A673 (cell line): ENCODE measurements around the gene FAM120B. TPM values are rescaled to one million over a fixed set of nuclear protein-coding genes. Genes with fewer than 3 reads are reported as not detected.

Experiments used
- BruUV-seq: library from RNA; stranded (reverse); fragments of 400-500 nt; replicated peaks from 2 replicates; lab custom pipeline; 2021; lab: Mats Ljungman, UMichigan
- CTCF ChIA-PET: fragments of 300-600 bp; sonication (Branson Sonifier 250); formaldehyde crosslinking; loops from one replicate; lab custom pipeline; 2022; ENCODE audit warnings: antibody characterized with exemption; lab: Charles Lee
- POLR2A ChIA-PET: fragments of 300-600 bp; sonication (Branson Sonifier 250); formaldehyde crosslinking; loops from one replicate; lab custom pipeline; 2022; ENCODE audit warnings: antibody characterized with exemption; ENCODE audit not compliant: low non-redundant PET; lab: Charles Lee
- DNase-seq: peaks from one replicate; pipeline ENCODE4 v3.0.0-alpha.2; 2015; ENCODE audit warnings: low spot score
- H3K27ac ChIP-seq: fragments of 200-600 bp; sonication (generic); 2 replicates; pipeline ENCODE4 v1.5.1; 2016; ENCODE audit warnings: mixed run types, low read depth, mild to moderate bottlenecking, mixed read lengths, antibody characterized with exemption, low read length; ENCODE audit not compliant: poor library complexity, severe bottlenecking
- H3K27me3 ChIP-seq: fragments of 200-600 bp; sonication (generic); replicated peaks from 2 replicates; pipeline ENCODE4 v1.6.1; 2017; ENCODE audit warnings: mixed run types, low read depth, mild to moderate bottlenecking, mixed read lengths, antibody characterized with exemption, low read length; ENCODE audit not compliant: insufficient read depth, poor library complexity
- H3K36me3 ChIP-seq: fragments of 200-600 bp; sonication (generic); 2 replicates; pipeline ENCODE4 v1.6.1; 2016; ENCODE audit warnings: mixed run types, mild to moderate bottlenecking, mixed read lengths, antibody characterized with exemption, low read length; ENCODE audit not compliant: insufficient read depth, poor library complexity, severe bottlenecking
- H3K4me1 ChIP-seq: fragments of 200-600 bp; sonication (generic); 2 replicates; pipeline ENCODE4 v1.6.1; 2017; ENCODE audit warnings: mixed run types, mild to moderate bottlenecking, mixed read lengths, antibody characterized with exemption, low read length; ENCODE audit not compliant: insufficient read depth, poor library complexity, severe bottlenecking
- H3K4me3 ChIP-seq: fragments of 200-600 bp; sonication (generic); 2 replicates; pipeline ENCODE4 v1.5.1; 2016; ENCODE audit warnings: low read depth, mixed run types, mild to moderate bottlenecking, mixed read lengths, low read length; ENCODE audit not compliant: poor library complexity, severe bottlenecking
- H3K9me3 ChIP-seq: fragments of 200-600 bp; sonication (generic); 2 replicates; pipeline ENCODE4 v1.6.1; 2016; ENCODE audit warnings: mixed run types, low read depth, mild to moderate bottlenecking, mixed read lengths, antibody characterized with exemption, low read length; ENCODE audit not compliant: poor library complexity, severe bottlenecking
- EZH2 ChIP-seq: fragments of 200-600 bp; sonication (generic); IDR thresholded peaks from 2 replicates; pipeline ENCODE4 v1.6.1; 2017; ENCODE audit warnings: borderline replicate concordance, low read depth, mild to moderate bottlenecking, mixed read lengths, antibody characterized with exemption, low read length; ENCODE audit not compliant: poor library complexity, severe bottlenecking
- intact Hi-C: fragments of 100-400 bp; cut with micrococcal nuclease; formaldehyde crosslinking; loops from one replicate; pipeline ENCODE4 v1.10.0; 2022; ENCODE audit not compliant: unreplicated experiment
- total RNA-seq: library from RNA; stranded (reverse); gene quantifications from 2 replicates; pipeline ENCODE4 v1.2.3, GENCODE V29; 2021
- TF ChIP-seq, protein P1 (sequence below): fragments of 300-800, 200-600 bp; sonication (generic); conservative IDR thresholded peaks from 2 replicates; pipeline ENCODE4 v1.5.1; 2017; ENCODE audit warnings: low read depth, mild to moderate bottlenecking, antibody characterized with exemption, low read length, moderate library complexity, mixed read lengths

Gene FAM120B
- total RNA-seq, 1 experiment from 2014 or later, result 31.6 TPM

GRCh38 chr6:170416959-170417606 is 110.5 kb downstream of the FAM120B start:
- no TSS peak for BruUV-seq
- no peaks in the 10 kb centered on the region for H3K36me3 ChIP-seq
- no peak for DNase-seq
- intact Hi-C loops, result no loop called here
- POLR2A ChIA-PET, result no interaction called here
- no peaks in the 10 kb centered on the region for H3K27me3 ChIP-seq
- H3K27ac ChIP-seq, result no peak overlapping the region
- no peaks in the 10 kb centered on the region for H3K4me1 ChIP-seq
- CTCF ChIA-PET, result no interaction called here
- TF ChIP-seq, protein P1, sequence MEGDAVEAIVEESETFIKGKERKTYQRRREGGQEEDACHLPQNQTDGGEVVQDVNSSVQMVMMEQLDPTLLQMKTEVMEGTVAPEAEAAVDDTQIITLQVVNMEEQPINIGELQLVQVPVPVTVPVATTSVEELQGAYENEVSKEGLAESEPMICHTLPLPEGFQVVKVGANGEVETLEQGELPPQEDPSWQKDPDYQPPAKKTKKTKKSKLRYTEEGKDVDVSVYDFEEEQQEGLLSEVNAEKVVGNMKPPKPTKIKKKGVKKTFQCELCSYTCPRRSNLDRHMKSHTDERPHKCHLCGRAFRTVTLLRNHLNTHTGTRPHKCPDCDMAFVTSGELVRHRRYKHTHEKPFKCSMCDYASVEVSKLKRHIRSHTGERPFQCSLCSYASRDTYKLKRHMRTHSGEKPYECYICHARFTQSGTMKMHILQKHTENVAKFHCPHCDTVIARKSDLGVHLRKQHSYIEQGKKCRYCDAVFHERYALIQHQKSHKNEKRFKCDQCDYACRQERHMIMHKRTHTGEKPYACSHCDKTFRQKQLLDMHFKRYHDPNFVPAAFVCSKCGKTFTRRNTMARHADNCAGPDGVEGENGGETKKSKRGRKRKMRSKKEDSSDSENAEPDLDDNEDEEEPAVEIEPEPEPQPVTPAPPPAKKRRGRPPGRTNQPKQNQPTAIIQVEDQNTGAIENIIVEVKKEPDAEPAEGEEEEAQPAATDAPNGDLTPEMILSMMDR, result no peak
- no peak for TF ChIP-seq EZH2
- H3K9me3 ChIP-seq, result no peaks in the 10 kb centered on the region
- H3K4me3 ChIP-seq, result no peak overlapping the region

DNA sequence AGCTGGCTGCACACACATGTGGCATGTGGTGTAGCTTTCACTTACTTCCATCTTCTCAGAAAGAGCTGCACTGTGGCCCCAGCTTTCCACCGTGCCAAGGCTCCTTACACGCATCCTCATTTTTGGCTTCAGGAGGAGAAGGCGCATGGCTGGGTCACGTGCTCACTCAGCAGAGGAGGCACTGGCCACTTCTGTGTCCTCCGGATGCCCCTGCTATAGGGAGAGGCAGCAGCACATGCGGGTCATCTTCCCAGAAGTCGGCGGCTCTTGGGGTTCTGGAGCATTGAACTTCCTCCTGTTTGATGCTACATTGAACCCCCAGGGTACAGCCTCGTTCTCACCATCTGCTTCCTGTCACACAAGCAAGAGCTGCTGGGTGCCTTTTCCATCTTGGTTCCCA is 111.3 kb downstream of the FAM120B start:
- BruUV-seq, result no TSS peak
- TF ChIP-seq, protein P1, result no peak
- no peak for TF ChIP-seq EZH2

GRCh38 chr6:170420283-170420682 is 113.7 kb downstream of the FAM120B start:
- Histone ChIP-seq H3K27me3 (no peaks in the 10 kb centered on the region), H3K36me3 (no peaks in the 10 kb centered on the region), H3K27ac (no peak overlapping the region), H3K4me3 (no peak overlapping the region), H3K4me1 (no peaks in the 10 kb centered on the region), H3K9me3 (no peaks in the 10 kb centered on the region)
- intact Hi-C loops, result no loop called here
- ChIA-PET CTCF (no interaction called here), POLR2A (no interaction called here)
- TF ChIP-seq EZH2, result no peak
- TF ChIP-seq, protein P1, result no peak
- no peak for DNase-seq
- no TSS peak for BruUV-seq

More for the DNA sequence above, 111.3 kb downstream of the FAM120B start:
- Histone ChIP-seq H3K4me3 (no peak overlapping the region), H3K4me1 (no peaks in the 10 kb centered on the region), H3K9me3 (no peaks in the 10 kb centered on the region), H3K27ac (no peak overlapping the region), H3K27me3 (no peaks in the 10 kb centered on the region), H3K36me3 (no peaks in the 10 kb centered on the region)
- POLR2A ChIA-PET, result no interaction called here
- no peak for DNase-seq
- intact Hi-C loops, result no loop called here
- CTCF ChIA-PET, result no interaction called here
